ENCODE measurements around the gene OPCML. TPM values are rescaled to one million over a fixed set of nuclear protein-coding genes. Genes with fewer than 3 reads are reported as not detected.

The OPCML gene
- polyA plus RNA-seq, 1 donor from 2014 or later, result 11.6 TPM

DNA sequence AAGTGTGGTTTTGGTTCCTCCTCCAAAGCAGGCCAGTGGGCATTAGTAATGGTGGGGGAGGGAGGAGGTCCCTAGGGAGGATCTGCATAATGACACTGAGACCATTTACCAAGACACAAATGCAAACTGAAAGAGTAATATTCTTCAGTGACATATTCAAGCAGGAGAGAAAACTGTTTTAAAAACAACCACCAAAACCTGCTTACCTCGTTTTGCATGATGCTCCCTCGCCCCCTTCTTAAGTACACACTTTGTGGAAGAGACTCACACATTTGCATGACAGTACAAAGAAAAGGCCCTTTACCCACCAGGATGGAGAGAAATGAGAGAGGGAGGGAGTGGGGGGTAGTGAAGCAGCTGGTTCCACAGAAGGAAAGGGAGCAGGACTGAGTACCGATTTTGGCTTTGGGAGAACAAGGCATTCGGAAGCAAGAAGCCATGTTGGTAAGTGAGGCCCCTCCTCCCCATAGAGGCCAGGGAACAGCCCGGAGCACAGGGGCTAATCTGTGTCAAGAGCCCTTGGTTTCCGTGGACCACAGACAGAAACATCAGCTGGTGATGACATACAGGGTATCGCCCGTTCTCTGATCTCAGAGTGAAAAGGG is 13.0 kb upstream of the OPCML start:
- Histone ChIP-seq H3K9me3 (ENCODE audit: low read length) (no peaks in the 10 kb centered on the region), H3K79me2 (replicated peaks; ENCODE audit: insufficient read depth, low read length) (no peaks in the 10 kb centered on the region), H3K27me3 (ENCODE audit: insufficient read depth, low read depth, low read length) (no peaks in the 10 kb centered on the region), H3K27ac (ENCODE audit: low read length) (no peak overlapping the region), H3K9ac (ENCODE audit: low read length) (no peak overlapping the region), H3K4me2 (ENCODE audit: low read length) (no peak overlapping the region), H3K9me2 (ENCODE audit: insufficient read depth, low read length) (no peaks in the 10 kb centered on the region), H3F3A (ENCODE audit: insufficient read depth, low read length, poor library complexity, severe bottlenecking) (no peaks in the 10 kb centered on the region), H3K4me3 (ENCODE audit: low read length) (no peak overlapping the region), H2AFZ (ENCODE audit: low read depth, low read length) (no peak overlapping the region), H3K36me3 (ENCODE audit: insufficient read depth, low read length) (no peaks in the 10 kb centered on the region), H4K20me1 (ENCODE audit: insufficient read depth) (no peaks in the 10 kb centered on the region)
- TF ChIP-seq TAF1 (IDR thresholded peaks at IDR 0.05; ENCODE audit: low read depth), result no peak

DNA sequence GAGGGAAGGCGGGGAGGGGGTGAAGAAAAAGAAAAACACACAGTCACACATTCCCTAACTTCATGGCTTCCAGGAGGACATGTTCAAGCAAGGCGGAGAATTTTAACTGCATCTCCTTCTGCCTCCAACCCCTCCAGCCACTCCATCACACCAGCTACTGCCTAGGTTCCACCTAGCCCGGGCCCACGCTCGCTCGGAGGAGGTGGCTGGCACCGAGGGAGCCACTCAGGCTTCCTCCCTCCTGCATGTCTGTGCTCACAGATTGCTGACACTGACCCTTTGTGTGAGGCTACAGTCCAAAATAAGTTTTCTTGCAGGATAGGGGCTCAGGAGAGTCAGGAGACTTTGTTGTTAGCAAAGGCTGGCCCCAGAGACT is 9.4 kb upstream of the OPCML start:
- Histone ChIP-seq H3K4me2 (ENCODE audit: low read length) (no peak overlapping the region), H4K20me1 (ENCODE audit: insufficient read depth) (no peaks in the 10 kb centered on the region), H2AFZ (ENCODE audit: low read depth, low read length) (no peak overlapping the region), H3K9me2 (ENCODE audit: insufficient read depth, low read length) (no peaks in the 10 kb centered on the region), H3K36me3 (ENCODE audit: insufficient read depth, low read length) (no peaks in the 10 kb centered on the region), H3K9ac (ENCODE audit: low read length) (no peak overlapping the region), H3F3A (ENCODE audit: insufficient read depth, low read length, poor library complexity, severe bottlenecking) (no peaks in the 10 kb centered on the region), H3K4me3 (ENCODE audit: low read length) (no peak overlapping the region), H3K9me3 (ENCODE audit: low read length) (no peaks in the 10 kb centered on the region), H3K27me3 (ENCODE audit: insufficient read depth, low read depth, low read length) (no peaks in the 10 kb centered on the region), H3K27ac (ENCODE audit: low read length) (no peak overlapping the region), H3K79me2 (replicated peaks; ENCODE audit: insufficient read depth, low read length) (no peaks in the 10 kb centered on the region)
- TF ChIP-seq RAD21 (conservative IDR thresholded peaks at IDR 0.05) (no peak), EP300 (conservative IDR thresholded peaks at IDR 0.05; ENCODE audit: poor library complexity, severe bottlenecking) (no peak), SMC3 (conservative IDR thresholded peaks at IDR 0.05; ENCODE audit: poor library complexity) (no peak), EZH2 (IDR thresholded peaks at IDR 0.05; ENCODE audit: borderline replicate concordance, insufficient read depth, low read length, poor library complexity, severe bottlenecking) (no peak), POLR2AphosphoS5 (IDR thresholded peaks at IDR 0.05) (no peak), TAF1 (IDR thresholded peaks at IDR 0.05; ENCODE audit: low read depth) (no peak), MXI1 (conservative IDR thresholded peaks at IDR 0.05; ENCODE audit: poor library complexity, severe bottlenecking) (no peak), CTCF (IDR thresholded peaks at IDR 0.05; ENCODE audit: poor library complexity, severe bottlenecking) (no peak)
- TF ChIP-seq, protein P1, sequence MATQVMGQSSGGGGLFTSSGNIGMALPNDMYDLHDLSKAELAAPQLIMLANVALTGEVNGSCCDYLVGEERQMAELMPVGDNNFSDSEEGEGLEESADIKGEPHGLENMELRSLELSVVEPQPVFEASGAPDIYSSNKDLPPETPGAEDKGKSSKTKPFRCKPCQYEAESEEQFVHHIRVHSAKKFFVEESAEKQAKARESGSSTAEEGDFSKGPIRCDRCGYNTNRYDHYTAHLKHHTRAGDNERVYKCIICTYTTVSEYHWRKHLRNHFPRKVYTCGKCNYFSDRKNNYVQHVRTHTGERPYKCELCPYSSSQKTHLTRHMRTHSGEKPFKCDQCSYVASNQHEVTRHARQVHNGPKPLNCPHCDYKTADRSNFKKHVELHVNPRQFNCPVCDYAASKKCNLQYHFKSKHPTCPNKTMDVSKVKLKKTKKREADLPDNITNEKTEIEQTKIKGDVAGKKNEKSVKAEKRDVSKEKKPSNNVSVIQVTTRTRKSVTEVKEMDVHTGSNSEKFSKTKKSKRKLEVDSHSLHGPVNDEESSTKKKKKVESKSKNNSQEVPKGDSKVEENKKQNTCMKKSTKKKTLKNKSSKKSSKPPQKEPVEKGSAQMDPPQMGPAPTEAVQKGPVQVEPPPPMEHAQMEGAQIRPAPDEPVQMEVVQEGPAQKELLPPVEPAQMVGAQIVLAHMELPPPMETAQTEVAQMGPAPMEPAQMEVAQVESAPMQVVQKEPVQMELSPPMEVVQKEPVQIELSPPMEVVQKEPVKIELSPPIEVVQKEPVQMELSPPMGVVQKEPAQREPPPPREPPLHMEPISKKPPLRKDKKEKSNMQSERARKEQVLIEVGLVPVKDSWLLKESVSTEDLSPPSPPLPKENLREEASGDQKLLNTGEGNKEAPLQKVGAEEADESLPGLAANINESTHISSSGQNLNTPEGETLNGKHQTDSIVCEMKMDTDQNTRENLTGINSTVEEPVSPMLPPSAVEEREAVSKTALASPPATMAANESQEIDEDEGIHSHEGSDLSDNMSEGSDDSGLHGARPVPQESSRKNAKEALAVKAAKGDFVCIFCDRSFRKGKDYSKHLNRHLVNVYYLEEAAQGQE (IDR thresholded peaks at IDR 0.05; ENCODE audit: borderline replicate concordance), result no peak
